AG08396 (cell line): ENCODE results near the gene NEU1.
A peak's percentile ranks its signal among the peaks of the same experiment; 100 is the strongest.
"Not testable (repeated sequence)": the region's sequence is repeated elsewhere in the genome, so short reads cannot be mapped to it uniquely, and the experiment has no call there.

Experiments used
- DNase-seq: peaks from one replicate; pipeline ENCODE4 v3.0.0; 2012; ENCODE audit warnings: low spot score, mixed read lengths

Gene NEU1

DNA sequence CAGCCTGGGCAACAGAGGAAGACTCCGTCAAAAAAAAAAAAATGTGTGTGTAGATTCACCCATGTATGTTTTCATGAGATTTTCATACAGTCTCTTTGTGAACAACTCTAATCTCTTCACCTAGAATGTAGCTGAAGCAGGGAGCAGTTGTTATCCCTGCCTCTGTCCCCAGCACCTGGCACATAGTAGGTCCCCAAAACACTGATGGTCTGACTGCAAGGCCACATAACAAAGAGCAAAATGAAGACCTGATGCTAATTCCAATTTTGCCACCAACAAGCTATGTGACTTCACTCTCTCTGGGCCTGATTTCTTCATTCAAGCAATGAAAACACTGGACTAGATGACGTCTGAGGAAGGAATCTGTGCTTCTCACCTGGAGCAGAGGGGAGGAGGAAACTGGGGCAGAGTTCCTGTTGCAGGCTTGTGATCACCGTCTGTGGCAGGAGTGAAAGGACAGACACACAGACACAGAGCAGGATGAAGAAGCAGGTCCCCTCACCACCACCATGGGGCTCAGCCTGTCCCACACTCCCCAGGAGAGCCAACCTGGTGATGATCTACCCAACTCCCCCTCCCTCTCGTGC, 11.6 kb upstream of the NEU1 start:
- no peak for DNase-seq

DNA sequence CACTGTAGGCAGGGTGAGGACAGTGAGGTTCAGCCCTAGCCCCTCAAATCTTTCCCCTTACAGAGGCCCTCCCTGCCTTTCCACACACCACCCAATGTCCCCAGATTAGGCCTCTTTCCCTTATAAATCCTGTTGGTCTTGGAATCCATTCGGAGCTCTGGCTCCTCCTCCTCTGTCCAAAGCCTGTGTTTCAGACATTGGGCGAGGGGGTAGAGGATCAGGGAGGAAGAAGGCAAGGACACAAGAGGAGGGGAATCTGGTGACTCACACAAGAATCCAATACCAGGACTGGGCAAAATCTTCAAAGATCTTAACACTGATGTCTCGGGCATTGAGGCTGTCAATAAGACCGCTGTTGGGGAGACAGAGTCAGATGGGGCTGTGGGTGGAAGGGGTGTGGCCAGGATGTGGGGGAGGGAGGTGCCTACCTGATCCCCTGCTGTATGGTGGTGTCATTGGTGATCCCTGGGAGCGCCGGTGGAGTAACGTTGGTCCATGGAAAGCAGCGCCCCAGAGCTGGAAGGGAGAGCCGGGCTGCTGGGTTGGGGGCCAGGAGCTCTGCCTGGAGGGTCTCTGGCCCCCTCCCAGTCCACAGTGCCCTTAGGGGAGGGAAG, 8.5 kb upstream of the NEU1 start:
- peak; percentile 40 for DNase-seq

DNA sequence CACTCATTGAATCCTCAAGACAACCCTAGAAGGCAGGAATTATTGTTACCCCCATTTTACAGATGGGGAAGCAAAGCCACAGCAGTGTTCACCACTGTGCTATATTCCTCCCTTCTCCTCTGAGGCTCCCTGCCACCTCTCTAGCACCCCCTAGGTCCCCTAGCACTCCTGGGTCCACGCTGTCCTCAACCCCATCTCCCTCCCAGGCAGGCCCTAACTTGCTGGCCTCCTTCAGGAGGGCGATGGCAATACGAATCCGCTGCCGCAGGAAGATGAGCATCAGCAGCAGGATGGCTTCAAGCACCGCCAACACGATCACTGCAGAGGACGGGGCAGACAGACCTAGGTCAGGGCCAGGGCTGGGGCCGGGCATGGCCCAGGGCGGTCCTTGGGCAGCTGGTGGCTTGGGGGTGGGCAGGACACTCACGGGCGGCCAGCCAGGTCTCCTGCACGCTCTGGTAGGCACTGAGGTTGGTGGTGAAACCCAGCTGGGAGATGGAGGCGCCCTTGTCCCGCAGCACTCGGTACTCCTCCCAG, 7.8 kb upstream of the NEU1 start:
- DNase-seq: no peak

DNA sequence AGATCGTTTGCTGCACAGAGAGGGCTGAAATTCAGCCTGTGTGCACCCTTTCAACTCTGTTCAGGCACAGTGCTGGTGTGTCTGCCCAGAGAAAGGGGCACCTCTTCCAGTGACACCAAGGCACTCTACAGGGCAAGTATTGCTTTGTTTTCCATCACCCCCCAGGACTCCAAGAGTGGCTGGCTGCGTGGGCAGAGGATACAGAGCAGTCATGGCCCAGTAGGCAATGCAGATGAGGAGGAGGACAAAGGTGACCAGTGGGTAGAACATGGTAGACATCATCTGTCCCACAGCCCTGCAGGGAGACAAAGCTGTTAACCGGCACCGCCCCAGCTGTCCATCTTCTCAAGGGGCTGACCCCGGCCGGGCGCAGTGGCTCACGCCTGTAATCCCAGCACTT, 6.7 kb upstream of the NEU1 start:
- DNase-seq: no peak

DNA sequence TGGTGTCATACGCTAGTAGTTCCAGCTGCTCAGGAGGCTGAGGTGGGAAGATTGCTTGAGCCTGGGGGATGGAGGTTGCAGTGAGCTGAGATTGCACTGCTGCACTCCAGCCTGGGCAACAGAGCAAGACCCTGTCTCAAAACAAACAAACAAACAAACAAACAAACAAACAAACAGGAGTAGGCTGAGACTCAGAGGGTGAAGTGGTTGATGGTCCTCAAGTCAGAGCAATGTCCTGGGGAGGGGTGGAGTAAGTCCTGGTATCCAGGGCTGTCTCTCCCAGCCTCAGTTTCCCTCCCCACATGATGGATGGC, 6.0 kb upstream of the NEU1 start:
- DNase-seq: not testable (repeated sequence)

DNA sequence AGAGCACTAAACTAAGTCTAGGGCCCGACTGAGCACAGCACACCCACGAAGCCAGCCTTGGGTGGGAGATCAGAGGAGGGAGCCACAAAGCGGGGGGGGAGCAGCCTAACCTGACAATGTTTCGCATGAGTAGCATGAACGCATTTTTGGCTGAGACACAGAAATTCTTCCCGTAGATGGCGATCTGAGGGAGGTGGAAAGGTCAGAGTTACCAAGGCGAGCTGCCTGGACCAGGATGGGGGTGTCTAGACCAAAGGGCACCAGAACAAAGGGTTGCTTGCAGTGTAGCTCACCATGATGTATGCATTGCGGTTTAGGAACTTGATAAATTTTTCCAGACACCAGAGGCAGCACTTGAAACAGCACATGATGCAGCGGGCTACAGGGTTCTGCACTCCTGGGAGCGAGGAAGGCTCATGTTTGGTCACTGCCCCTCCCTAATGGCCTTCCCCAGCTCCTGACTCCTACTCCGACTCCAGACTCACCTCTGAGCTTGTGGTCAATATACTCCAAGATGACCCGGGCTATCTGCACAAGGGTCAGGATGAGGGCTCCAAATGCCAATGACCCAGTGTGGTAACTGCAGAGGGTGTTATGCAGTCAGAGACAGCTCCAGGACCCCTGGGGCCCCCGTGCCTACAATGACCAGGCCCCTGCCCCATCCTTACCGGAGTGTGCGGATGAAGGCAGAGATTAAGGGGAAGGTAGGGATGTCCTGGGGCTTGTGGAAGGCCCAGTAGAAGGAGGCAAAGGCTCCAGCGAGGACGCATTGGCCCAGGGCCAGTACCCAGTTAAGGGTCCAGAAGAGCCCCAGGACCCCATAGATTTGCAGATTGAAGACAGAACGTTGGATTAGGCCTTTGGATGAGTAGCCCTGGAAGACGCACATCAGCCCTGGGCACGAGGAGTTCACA, 2.8 kb upstream of the NEU1 start:
- no peak for DNase-seq

DNA sequence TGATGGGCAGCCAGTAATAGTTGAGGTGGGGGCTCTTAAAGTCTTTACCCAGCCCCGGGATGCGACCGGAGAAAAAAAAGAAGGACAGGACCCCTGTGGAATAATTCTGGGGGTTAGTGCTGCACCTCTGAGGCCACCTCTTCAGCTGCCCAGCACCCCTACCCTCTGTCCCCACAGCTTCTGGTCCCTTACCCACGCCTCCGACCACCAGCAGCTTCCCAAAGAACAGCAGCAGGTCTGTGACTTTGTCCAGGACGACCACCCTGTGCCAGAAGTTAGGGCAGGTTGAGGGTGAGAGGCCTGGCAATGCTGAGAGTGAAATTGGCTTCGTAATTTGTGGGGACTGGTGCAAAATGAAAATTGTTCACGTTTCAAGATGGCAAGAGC, 2.2 kb upstream of the NEU1 start:
- no peak for DNase-seq

DNA sequence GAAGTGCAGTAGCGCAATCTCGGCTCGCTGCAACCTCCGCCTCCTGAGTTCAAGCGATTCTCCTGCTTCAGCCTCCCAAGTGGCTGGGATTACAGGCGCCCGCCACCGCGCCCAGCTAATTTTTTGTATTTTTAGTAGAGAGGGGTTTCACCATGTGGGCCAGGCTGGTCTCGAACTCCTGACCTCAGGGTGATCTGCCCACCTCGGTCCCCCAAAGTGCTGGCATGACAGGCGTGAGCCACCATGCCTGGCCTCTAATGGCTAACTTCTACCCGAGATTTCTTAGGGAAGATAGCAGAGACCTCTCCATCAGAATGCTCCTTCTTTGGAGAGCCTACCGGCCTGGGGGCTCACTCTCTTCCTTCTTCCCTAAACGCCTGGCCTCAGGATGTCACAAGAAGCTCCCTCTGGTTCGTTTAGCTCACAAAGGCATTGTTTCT, 1.5 kb upstream of the NEU1 start:
- not testable (repeated sequence) for DNase-seq

DNA sequence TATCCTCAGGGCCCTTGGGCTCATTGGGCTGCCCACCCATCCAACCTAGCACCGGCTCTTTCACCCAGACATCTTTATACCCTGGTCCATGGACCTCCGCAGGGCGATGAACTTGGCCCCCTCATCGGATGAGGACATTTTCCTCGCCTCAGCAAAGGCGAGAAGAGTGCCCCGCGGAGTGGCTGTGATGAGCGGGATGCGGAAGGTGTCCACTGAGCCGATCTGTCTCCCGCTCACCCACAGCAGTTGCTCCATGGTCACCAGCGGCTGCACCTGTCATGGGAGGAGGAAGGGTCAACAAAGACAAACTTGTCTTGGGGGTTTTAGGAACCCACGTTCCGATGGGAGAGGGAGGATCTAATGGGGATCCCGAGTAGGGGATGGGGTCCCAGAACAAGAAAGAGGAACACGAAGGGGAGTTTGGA, 690 bp downstream of the NEU1 start:
- no peak for DNase-seq

DNA sequence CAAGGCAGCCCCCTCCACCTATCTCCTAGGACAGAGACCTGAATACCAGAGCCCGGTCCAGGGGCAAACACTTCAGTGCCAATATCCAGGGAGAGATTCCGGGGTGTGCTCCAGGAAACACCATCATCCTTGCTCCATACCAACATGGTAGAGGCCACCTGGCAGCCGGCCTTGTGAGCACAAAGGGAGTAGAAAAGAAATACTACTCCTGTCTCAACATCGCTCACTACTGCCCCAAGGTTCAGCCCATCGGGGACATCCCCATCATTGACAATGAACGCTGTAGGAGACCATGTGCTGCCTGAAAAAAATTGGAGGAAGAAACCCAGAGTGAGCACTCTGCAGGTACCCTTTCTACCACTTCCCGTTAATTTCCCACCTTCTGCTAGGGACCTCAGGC, 1.5 kb downstream of the NEU1 start:
- no peak for DNase-seq

DNA sequence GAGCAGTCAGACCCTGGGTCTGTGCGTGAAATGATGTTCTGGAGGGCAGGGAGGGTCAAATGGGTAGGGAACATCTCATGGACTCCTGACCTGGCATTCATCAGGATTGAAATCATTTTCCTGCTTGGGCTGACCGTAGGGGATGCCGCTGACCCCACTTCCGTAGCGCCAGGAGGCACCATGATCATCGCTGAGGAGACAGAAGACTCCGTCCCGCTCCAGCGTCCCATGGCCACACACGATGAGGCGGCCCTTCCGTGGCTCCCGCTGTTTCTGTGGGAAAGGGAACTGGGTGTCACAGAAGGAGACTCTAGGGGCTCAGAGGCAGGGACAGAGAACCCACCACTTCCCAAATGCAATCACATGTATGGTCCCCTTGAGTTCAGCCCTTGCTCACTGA, 2.3 kb downstream of the NEU1 start:
- DNase-seq: no peak

DNA sequence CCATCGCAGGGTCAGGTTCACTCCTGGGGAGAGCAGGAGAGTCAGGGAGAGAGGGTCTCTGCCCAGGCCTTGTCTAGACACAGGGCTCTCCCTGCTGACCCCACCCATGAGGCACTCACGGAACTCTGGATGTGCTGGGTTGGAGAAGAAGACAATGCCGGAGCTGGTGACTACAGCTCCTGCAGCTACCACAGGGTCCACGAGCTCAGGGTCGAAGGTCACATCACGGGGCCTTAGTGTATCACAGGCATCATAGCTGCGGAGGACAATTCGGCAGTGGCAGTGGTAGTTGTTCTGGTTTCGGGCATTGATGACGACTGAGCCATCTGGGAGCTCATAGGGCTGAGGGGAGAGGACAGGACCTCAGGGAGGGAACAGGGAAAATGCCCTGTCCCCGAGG, 2.7 kb downstream of the NEU1 start:
- DNase-seq: no peak

DNA sequence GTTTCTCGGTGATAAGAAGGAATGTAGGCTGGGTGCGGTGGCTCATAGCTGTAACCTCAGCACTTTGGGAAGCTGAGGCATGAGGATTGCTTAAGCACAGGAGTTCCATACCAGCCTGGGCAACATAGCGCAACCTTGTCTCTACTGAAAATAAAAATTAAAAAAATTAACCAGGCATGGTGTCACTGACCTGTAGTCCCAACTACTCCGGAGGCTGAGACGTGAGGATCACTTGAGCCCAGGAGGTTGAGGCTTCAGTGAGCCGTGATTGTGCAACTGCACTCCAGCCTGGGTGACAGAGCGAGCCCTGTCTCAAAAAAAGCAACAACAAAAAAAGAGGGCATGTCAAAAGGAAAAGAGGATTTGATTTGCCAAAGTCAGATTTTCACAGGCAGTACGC, 3.9 kb downstream of the NEU1 start:
- DNase-seq: no peak

DNA sequence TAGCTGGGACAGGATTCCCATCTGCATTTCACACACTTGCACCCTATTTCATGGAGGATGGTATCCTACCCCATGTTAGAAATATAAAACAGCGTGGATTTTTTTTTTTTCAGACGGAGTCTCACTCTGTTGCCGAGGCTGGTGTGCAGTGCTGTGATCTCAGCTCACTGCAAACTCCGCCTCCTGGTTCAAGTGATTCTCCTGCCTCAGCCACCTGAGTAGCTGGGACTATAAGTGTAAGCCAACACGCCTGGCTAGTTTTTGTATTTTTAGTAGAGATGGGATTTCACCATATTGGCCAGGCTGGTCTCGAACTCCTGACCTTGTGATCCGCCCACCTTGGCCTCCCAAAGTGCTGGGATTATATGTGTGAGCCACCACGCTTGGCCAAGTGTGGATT, 4.8 kb downstream of the NEU1 start:
- DNase-seq: not testable (repeated sequence)

DNA sequence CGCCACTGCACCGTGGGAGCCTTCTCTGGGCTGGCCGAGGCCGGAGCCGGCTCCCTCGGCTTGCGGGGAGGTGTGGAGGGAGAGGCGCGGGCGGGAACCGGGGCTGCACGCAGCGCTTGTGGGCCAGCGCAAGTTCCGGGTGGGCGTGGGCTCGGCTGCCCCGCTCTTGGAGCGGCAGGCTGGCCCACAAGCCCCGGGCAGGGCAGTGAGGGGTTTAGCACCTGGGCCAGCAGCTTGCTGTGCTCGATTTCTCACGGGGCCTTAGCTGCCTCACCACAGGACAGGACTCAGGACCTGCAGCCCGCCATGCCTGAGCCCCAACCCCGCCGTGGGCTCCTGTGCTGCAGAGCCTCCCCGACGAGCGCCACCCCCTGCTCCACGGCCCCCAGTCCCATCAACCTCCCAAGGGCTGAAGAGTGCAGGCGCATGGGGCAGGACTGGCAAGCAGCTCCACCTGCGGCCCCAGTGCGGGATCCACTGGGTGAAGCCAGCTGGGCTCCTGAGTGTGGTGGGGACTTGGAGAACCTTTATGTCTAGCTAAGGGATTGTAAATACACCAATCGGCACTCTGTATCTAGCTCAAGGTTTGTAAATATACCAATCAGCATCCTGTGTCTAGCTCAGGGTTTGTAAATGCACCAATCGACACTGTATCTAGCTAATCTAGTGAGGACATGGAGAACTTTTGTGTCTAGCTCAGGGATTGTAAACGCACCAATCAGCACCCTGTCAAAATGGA, 10.5 kb downstream of the NEU1 start:
- not testable (repeated sequence) for DNase-seq

DNA sequence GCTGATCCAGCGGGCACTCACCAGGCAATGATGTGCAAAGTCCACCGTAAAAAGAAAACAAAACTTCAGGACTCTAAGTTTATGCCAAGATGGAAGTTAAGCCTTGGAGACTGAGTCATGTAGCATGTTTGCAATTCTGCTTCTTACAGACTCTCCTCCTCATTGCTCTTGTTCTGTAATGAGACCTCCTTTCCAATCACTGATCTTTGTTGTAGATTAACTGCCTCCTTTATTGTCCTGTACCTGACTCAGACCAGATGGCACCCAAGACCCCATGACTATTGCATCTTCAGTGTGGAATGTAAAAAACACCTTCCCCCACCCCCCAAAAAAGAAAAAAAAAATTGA, 11.2 kb downstream of the NEU1 start:
- DNase-seq: no peak

DNA sequence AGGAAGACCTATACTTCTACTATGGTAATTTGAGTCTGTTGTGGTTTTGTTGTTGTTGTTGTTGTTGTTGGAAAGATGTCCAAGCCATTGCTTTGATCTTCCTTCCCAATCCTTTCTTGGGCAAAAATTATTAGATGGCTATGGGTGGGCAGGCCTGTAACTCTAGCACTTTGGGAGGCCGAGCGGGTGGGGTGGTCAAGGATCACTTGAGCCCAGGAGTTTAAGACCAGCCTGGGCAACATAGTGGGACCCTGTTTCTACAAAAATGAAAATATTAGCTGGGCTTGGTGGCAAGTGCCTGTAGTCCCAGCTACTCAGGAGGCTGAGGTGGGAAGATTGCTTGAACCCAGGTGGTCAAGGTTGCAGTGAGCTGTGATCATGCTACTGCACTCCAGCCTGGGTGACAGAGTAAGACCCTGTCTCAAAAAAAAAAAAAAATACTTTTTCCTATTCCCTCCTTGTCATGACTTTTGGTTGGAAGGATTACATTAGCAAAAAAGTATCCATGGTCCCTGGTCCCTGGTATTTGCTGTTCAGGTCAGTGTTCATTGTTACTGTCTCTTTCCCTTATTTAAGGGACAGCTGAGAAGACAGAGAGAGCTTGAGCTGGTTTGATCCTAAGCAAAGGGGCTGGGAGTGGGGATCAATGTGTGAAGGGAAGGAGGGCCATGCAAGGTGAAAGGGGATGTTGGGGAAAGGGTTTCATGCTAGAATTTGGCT, 11.7 kb downstream of the NEU1 start:
- no peak for DNase-seq

DNA sequence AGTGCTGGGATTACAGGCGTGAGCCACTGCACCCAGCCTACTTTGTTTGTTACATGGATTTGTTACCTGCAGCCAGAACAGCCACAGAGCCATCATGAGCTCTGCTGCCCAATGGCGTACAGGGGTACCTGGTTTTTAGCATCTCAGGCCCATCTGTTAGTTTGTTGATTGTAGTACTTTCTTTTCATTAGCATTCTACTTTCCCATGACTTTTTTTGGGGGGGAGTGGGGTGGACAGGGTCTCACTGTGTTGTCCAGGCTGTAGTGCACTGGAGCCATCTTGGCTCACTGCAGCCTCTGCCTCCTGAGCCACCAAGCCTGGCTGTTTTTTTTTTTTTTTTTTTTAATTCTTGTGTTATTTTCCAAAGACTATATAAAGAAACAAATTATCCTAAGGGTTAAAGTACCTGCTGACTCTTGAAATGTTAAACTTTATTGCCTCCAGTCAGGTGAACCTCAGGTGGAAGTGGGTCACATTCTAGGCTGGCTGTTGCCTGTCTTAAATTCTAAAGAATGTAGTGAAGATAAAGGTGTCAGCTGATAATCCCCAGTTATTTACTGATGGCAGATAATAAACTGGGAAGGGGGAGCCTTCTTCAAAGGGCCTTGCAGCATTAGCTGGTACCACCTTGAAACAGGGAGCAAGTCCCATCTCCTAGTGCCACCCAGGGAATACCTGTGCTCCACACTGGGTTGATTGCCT, 15.2 kb downstream of the NEU1 start:
- no peak for DNase-seq

DNA sequence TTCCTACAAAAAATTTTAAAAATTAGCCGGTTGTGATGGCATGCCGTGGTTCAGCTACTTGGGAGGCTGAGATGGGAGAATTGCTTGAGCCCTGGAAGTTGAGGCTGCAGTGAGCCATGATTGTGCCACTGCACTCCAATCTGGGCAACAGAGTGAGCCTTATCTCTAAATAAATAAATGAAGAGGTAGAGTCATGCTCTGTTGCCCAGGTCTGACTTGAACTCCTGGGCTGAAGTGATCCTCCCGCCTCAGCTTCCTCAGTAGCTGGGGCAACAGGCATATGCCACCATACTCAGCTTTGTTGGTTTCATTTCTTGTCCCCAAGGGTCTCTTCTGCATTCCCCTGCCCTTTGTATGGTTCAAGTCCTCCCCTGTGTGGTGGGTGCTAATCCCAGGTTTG, 18.1 kb downstream of the NEU1 start:
- no peak for DNase-seq

DNA sequence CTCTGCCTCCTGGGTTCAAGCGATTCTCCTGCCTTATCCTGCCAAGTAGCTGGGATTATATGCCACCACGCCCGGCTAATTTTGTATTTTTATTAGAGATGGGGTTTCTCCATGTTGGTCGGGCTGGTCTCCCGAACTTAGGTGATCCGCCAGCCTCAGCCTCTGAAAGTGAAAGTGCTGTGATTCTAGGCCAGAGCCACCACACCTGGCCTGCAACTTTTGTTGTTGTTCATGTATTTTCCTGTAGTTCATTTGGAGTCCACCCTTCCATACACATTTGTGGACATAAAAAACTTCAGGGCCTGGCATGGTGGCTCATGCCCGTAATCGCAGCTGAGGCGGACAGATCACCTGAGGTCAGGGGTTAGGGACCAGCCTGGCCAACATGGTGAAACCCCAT, 20.6 kb downstream of the NEU1 start:
- no peak for DNase-seq

DNA sequence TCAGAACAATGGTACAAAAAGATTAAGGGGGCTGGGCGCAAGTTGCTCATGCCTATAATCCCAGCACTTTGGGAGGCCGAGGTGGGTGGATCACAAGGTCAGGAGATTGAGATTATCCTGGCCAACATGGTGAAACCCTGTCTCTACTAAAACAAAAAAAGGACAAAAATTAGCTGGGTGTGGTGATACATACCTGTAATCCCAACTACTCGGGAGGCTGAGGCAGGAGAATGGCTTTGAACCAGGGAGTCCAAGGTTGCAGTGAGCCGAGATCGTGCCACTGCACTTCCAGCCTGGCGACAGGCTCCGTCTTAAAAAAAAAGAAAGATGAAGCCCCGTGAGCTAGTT, 22.9 kb downstream of the NEU1 start:
- DNase-seq: not testable (repeated sequence)
